NCI-H748 (cell line): Measurements from ENCODE around the gene LAIR2.
"Not testable (repeated sequence)": the region's sequence is repeated elsewhere in the genome, so short reads cannot be mapped to it uniquely, and the experiment has no call there.

Source experiments
- DNase-seq: peaks from one replicate; lab custom pipeline; 2025; ENCODE audit not compliant: unreplicated experiment; lab: John Stamatoyannopoulos, UW

The LAIR2 gene

DNA sequence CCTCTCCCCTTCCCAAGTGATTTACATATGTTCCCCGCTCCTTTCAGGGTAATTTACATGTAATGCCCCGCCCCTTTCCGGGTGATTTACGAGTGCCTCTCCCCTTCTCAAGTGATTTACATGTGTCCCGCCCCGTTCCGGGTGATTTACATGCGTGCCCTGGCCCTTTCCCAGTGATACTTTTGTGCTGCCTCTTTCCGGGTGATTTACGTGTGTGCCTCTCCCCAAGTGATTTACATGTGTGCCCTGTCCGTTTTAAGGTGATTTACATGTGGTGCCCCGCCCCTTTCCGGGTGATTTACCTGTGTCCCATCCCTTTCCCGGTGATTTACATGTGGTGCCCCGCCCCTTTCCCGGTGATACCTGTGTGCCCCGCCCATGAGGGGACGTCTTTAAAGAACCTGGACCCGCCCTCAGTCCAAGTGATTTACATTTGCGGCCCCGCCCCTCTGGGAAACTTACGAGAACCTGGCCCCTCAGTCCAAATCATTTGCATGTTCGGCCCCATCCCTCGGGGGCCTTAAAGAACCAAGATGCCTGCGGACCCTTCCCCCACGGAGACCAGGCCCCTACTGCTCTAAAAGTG is 38.5 kb upstream of the LAIR2 start:
- peak; percentile 98 for DNase-seq

DNA sequence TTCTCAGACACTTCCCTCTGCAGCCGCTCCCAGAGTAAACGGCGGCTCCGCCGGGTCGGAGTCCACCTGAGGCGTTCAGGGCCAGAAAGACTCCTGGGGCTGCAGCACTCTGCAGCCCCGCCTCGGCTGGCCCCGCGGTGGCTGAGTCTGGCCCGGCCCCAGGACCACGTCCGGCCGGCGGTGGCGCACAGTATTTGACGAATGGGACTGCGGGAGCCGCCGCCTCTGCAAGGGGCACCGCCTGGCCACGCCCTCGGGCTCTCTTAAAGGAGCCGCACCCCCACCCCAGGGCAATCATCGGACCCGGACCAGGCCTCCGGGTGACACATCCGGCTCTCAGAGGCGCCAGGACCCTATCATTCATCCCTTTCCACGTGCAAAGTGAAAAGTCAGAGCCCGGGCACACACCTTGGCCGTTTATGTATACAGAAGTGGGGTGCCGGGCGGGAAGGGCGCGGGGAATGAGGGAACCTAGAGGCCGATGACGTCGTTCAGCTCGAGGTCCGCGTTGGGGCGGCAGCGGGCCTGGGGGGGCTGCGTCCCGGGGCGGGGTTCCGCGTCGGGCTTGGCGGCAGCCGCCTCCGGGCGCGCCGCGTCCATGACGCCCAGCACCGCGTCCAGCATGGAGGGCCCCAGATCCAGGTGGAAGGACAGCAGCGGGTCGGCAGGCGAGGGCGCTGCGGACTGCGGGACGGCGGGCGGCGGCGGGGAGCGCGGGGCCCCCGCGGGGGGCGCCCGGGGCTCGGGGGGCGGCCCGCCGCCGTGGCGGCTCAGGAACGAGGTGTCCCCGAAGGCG is 37.8 kb upstream of the LAIR2 start:
- peak; percentile 97 for DNase-seq

DNA sequence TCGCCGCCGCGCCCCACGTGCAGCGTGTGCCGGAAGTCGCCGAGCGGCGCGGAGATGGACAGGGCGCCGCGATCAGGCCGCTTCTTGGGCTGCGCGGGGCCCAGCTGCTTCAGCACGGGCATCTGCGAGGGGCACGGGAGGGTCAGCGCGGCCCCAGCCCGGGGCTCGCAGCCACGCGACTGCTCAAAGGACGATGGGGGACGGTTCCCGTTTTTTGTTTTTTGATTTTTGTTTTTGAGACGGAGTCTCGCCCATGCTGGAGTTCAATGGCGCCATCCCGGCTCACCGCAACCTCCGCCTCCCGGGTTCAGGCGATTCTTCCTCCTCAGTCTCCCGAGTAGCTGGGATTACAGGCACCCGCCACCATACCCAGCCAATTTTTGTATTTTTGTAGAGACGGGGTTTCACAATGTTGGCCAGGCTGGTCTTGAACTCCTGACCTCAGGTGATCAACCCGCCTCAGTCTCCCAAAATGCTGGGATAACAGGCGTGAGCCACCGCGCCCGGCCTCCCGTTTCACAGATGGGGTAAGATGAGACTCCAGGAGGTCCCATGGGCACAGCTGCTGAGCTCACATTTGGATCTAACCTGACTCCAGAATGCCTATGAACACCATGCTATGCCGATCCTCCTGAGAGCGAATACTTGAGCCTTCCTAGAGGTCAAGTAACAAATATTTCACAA is 37.1 kb upstream of the LAIR2 start:
- DNase-seq, result no peak

DNA sequence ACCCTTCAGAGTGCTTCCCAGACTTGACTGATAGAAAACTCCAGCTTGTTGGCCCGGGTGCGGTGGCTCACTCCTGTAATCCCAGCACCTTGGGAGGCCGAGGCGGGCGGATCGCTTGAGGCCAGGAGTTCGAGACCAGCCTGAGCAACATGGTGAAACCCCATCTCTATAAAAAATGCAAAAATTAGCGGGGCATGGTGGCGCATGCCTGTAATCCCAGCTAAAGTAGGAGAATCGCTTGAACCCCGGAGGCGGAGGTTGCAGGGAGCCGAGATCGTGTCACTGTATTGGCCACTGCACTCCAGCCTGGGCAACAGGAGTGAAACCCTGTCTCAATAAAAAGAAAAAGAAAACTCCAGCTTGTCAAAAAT is 36.5 kb upstream of the LAIR2 start:
- not testable (repeated sequence) for DNase-seq

DNA sequence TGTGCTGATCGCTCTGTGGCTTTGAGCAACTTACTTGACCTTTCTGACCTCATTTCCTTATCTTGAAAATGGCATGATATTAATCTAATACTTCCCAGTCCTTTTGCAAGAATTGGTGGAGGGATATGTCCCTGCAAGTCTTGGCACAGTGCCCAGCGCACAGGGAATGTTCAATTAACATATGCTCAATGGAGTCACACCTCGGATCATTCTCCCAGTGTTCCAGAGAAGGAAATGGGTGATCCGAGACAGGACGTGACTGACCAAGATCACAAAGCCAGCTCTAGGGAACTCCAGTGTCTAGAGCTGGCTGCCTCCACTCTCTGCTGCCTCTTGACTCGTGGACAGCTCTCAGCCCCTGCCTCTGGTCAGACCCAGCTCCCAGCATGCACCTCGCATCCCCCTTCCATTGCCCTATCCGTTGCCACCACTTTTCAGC is 33.1 kb upstream of the LAIR2 start:
- DNase-seq, result peak; percentile 46

DNA sequence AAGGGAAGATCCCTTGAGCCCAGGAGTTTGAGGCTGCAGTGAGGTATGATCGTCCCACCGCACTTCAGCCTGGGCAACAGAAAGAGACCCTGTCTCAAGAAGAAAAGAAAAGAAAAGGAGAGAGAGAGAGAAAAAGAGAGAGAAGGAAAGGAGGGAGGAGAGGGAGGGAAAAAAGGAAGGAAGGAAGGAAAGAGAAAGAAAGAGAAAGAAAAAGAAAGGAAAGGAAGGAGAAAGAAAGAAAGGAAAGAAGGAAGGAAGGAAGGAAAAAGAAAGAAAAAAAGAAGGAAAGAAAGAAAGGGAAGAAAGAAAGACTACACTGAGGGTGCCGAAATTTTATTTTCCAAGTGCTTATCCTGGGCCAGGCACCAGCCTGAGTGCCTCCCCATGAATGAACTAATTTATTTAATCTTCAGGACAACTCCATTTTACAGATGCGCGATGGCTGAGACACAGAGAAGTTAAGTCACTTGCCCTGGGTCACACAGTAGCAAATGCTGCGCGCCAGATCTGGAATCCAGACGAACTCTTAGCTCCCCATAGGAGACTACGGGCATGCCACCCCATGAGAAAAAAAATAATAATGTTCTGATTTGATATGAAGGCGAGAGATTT is 32.2 kb upstream of the LAIR2 start:
- no peak for DNase-seq

DNA sequence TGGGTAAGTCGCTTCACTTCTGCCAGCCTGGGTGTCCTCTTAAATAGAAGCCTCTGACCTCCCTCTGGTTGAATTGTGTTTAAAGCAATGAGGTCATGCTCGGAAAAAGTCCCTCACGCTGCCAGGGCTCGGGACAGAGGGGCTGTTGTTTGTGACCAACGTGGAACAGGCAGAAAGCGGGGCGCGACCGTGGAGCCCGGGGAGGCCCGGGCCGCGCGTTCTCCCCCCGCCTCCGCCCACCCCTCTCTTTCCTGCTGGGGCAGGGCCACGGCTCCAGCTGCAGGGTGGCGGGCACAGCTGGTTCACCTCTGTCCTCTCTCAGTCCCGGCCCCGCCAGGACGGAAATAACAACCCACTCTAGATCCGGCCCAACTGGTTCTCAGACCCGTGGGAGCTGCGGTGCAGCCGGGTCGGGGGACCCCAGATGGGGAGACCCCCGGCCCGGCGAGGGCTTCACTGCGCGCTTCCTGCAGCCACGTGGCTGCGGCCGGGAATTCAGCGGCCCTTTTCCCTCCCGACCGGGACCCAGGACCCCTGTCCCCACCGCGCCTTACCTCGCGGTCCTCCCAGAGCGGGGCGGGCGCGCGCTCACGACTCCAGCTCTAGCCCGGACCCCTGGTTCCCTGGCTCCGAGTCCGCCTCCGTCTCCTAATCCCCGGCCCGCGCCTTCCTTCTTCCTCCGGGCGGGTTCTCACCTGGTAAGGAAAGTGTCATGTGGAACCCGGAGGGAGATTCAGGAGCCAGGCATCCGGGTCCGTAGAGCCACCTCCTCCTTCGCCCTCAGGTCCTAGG is 31.4 kb upstream of the LAIR2 start:
- DNase-seq, result no peak

DNA sequence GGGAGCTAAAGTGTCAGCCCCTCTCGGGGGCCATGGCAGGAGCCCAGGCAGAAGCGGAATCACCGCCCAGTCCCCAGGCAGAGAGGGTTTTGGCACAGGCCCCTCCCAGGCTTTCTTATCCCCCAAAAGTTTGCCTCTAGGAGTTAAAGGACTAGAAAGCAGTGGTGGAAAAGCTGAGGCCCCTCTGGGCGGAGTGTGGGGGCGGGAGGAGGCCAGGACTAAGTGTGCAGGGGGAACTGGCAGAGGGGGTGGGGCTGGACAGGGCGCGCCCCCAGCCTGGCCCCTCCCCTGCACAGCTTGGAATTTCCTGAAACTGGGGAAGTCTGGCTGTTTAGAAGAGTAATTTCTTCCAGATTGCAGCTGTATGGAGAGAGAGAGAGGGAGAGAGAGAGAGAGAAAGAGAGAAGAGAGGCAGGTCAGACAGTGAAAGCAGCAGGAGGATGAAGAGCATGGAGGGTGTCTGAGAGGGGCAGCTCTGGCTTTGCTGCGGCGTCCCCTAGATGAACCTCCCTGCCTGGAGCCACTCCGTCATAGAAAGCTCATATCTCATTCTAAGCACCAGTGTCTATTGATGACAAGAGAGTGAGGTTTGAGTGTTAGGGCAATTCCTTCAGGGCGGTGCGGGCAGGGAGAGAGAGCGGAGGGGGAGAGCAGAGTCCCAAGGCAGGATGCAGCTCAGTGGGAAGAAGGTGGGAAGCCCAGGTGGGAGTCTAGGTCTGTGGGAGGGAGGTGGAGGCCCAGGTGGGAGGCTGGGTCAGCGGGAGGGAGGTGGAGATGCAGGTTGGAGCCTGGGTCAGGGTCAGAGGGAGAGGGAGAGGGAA is 29.4 kb upstream of the LAIR2 start, which contains the start of gene CDC42EP5:
Gene CDC42EP5, minus strand, starts transcription at position 226 of the 821 bp plus-strand sequence. CDS start 7,749 bp downstream, outside the sequence.
- no peak for DNase-seq

DNA sequence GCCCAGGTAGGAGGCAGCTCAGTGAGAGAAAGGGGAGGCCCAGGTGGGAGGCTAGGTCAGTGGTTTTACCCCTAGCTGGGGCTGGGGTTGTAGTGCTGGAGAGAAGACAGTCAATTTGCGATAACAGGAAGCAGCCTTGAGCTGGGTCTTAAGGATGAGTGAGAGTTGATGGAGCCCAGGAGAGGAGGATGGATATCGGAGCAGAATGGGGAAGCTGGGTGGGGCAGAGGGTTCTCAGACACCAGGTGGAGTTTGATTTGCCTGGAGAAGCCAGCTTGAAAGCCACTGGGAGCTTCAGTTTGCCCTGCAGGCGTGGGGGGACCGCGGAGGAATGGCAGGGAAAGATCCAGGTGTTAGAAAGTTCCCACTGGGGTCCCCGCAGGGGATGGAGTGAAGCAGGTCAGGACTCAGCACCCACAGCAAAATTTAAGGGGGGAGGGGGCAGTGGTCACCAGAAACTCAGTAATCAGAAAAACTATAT is 28.7 kb upstream of the LAIR2 start:
- no peak for DNase-seq

DNA sequence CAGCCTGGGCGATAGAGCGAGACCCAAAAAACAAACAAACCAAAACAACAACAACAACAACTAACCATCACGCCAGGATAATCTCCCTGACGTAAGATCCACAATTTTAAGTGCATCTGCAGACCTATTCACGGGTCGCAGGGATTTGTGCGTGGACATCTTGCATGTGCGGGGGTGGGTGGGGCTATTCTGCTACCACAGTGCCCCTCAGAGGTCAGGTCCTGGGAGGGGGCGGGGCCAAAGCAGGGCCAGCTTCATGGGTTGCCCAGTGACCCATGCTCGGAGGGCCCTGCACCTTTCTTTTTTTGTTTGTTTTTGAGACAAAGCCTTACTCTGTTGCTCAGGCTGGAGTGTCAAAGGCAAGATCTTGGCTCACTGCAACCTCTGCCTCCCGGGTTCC is 26.9 kb upstream of the LAIR2 start:
- DNase-seq, result no peak

DNA sequence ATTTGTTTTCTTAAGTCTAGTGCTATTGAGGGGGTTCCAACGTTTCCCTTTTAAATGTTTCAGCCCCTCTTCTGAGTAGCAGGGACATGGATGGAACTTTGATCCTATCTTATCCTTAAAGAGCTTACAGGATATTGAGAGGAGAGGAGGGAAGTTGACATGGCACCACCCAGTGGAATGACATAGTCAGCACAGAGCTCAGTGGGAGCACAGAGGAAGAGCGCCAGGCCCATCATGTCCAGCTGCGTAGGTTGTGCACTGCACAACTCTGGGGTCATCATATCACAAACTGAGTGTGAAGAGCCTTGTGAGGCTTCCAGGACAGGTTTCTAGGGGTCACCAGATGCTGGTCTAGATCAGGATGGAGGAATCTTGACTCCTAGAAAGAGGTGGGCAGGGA is 25.0 kb upstream of the LAIR2 start:
- no peak for DNase-seq

DNA sequence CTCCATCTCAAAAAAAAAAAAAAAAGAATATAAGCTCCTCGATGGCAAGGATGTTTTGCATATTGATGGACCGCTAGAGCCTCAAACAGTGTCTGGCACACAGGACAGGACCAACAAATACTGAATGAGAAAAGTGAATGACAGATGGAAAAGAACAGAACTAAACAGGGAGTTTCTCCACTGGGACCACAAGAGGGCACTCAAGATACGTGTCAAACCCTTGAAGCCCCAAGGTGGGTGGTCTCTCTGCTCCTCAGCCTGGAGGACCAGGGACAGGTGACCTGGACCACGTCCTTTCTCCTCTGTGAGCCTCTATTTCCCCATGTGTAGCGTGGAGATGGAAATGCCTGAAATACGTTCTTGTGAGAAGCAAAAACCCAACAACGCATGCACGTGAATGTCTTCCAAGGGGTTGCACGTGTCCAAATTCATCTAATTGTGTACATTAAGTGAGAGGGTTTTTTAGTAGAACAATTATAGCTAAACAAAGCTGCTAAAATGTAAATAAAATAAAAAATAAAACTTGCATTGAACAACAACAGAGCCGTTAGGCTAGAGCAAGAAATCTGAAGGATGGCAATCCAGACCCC is 23.9 kb upstream of the LAIR2 start:
- DNase-seq, result peak; percentile 68

DNA sequence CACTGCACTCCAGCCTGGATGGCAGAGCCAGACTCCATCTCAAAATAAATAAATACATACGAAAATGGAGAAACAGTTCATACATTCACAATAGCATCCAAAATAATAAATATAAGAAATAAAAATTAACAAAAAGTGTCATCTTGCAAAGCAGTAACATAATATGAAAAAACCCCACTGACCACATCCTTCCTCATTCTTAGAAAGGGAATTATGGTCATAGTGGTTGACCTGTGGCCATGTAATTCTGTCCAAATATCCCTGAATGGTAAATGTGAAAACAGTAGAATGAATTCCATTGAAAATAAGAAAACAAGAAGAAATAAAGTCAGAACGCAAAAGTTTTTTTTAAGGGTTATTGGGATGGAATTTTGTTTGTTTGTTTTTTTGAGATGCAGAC is 22.6 kb upstream of the LAIR2 start:
- no peak for DNase-seq

DNA sequence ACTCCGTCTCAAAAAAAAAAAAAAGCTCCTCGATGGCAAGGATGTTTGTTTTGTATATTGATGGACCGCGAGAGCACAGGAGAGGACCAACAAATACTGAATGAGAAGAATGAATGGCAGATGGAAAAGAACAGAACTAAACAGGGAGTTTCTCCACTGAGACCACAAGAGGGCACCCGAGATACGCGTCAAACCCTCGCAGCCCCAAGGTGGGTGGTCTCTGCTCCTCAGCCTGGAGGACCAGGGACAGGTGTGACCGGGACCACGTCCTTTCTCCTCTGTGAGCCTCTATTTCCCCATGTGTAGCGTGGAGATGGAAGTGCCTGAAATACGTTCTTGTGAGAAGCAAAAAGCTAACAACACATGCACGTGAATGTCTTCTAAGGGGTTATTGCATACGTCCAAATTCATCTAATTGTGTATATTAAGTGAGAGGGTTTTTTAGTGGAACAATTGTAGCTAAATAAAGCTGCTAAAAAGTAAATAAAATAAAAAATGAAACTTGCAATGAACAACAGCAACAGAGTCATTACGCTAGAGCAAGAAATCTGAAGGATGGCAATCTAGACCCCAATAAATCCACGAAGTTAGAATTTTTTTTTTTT is 21.2 kb upstream of the LAIR2 start:
- peak; percentile 71 for DNase-seq

DNA sequence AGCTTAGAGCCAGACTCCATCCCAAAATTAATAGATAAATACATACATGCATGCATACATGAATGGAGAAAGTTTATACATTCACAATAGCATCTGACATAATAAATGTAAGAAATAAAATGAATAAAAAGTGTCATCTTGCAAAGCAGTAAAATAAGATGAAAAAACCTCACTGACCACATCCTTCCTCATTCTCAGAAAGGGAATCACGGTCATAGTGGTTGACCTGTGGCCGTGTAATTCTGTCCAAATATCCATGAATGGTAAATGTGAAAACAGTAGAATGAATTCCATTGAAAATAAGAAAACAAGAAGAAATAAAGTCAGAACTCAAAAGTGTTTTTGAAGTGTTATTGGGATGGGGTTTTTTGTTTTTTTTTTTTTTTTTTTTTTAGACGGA is 19.7 kb upstream of the LAIR2 start:
- no peak for DNase-seq

DNA sequence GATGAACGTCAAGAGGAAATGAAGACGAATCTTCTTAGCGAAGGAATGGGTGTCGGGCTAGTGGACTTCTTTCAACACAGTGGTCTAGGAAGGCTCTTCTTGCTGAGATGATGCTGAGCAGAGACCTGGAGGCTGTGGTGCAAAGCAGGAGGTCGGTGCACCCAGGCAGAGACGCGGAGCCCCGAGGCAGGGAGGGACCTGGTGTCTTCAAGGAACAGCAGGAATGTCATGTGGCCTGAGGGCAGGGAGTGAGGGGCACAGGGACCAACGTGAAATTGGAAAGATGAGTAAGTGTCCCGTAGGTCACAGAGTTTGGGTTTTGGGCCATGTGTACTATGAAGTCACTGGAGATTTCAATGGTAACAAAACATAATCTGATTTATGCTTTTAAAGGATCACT is 18.2 kb upstream of the LAIR2 start:
- no peak for DNase-seq

DNA sequence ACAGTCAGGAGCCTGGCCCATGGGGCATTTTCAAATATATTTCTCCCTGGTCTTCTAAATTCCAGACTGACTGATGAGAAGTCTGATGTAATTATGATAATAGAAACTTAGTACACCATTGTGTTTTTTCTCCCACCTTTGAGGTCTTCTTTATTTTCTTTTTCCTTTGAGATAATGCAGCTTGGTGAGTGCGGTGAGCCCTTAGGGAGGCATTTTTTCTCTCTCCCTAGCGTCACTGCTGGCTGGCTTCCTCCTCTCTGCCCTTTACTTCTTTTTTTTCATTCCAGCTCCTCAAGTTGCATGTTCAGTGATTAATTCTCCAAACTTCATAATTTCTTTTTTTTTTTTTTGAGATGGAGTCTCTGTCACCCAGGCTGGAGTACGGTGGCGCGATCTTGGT is 16.8 kb upstream of the LAIR2 start:
- DNase-seq, result no peak

DNA sequence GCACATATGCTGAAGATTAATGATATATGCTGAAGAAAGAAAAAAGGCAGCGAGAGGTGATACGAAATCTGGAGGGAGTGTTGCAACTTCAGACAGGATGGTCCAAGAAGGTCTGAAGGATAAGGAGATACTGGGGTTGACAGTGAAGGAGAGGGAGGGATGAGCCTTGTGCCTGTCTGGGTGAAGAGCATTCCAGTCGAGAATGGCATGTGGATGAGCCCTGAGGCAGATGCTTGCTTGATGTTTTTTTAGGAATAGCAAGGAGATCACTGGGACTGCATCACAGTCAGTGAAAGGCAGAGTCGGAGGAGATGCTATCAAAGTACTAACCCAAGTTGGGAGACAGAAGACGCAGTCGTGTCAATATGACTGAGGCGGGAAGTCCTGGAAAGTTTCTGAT is 13.3 kb upstream of the LAIR2 start:
- DNase-seq, result no peak

DNA sequence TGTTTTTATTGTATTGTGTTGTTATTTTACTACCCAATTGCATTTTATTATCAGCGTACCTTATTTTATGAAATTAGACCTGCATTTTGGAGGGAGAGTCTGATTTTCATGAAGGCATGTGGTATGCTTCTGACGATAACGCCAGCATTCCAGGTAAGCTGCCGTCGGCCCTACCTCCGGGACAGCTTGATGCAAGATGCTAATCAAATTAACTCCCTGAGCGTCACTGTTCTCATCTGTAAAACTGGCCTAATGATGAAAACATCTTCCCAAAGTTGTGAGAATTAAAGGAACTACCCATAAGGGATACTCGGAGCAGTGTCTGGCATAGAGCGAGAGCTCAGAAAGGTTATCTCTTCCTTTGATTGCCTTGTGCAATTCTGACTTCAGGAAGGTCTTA is 12.9 kb upstream of the LAIR2 start:
- no peak for DNase-seq
